ENCODE results near the gene ZNF473. TPM values are rescaled to one million over a fixed set of nuclear protein-coding genes. Genes with fewer than 3 reads are reported as not detected.

Gene ZNF473
- total RNA-seq, 1 experiment from 2014 or later, result 10.0 TPM

GRCh38 chr19:50065938-50066337 lies 40.1 kb downstream of the ZNF473 start (continued):
- TF ChIP-seq, protein P1, sequence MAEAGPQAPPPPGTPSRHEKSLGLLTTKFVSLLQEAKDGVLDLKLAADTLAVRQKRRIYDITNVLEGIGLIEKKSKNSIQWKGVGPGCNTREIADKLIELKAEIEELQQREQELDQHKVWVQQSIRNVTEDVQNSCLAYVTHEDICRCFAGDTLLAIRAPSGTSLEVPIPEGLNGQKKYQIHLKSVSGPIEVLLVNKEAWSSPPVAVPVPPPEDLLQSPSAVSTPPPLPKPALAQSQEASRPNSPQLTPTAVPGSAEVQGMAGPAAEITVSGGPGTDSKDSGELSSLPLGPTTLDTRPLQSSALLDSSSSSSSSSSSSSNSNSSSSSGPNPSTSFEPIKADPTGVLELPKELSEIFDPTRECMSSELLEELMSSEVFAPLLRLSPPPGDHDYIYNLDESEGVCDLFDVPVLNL (CRISPR knock-in tag; IDR thresholded peaks at IDR 0.05; ENCODE audit: borderline replicate concordance, low read depth), result no peak

- TF ChIP-seq, protein P2, sequence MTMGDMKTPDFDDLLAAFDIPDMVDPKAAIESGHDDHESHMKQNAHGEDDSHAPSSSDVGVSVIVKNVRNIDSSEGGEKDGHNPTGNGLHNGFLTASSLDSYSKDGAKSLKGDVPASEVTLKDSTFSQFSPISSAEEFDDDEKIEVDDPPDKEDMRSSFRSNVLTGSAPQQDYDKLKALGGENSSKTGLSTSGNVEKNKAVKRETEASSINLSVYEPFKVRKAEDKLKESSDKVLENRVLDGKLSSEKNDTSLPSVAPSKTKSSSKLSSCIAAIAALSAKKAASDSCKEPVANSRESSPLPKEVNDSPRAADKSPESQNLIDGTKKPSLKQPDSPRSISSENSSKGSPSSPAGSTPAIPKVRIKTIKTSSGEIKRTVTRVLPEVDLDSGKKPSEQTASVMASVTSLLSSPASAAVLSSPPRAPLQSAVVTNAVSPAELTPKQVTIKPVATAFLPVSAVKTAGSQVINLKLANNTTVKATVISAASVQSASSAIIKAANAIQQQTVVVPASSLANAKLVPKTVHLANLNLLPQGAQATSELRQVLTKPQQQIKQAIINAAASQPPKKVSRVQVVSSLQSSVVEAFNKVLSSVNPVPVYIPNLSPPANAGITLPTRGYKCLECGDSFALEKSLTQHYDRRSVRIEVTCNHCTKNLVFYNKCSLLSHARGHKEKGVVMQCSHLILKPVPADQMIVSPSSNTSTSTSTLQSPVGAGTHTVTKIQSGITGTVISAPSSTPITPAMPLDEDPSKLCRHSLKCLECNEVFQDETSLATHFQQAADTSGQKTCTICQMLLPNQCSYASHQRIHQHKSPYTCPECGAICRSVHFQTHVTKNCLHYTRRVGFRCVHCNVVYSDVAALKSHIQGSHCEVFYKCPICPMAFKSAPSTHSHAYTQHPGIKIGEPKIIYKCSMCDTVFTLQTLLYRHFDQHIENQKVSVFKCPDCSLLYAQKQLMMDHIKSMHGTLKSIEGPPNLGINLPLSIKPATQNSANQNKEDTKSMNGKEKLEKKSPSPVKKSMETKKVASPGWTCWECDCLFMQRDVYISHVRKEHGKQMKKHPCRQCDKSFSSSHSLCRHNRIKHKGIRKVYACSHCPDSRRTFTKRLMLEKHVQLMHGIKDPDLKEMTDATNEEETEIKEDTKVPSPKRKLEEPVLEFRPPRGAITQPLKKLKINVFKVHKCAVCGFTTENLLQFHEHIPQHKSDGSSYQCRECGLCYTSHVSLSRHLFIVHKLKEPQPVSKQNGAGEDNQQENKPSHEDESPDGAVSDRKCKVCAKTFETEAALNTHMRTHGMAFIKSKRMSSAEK (CRISPR knock-in tag; IDR thresholded peaks at IDR 0.05; ENCODE audit: borderline replicate concordance), result no peak
- TF ChIP-seq MYBL2 (CRISPR knock-in tag; IDR thresholded peaks at IDR 0.05), result no peak
- TF ChIP-seq ZNF671 (CRISPR knock-in tag; IDR thresholded peaks at IDR 0.05), result no peak
- TF ChIP-seq, protein P3, sequence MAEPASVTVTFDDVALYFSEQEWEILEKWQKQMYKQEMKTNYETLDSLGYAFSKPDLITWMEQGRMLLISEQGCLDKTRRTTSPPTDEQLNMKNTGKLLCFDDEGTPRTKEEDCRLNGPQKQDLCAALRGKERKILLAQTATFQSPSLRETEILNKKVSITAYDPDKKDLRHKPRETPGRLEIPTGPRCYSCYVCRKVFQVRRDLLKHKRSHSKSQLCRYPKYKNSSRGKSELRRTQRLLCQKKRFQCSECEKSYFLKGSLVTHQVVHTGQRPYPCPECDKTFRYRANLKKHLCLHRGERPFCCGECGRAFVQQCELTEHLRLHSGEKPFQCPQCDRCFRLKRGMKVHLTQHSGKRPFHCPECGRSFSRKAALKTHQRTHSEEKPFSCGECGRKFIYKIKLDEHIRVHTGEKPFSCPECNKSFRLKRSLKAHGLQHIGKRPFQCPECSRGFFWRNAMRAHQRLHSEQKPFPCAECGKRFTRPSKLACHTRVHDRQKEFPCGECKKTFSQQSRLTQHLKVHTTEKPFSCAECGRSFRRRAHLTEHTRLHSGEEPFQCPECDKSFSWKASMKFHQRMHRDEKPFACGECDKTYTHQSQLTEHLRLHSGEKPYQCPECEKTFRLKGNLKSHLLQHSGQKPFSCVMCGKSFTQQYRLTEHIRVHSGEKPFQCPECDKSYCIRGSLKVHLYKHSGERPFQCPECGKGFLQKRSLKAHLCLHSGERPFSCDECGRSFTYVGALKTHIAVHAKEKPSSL (CRISPR knock-in tag; conservative IDR thresholded peaks at IDR 0.05), result no peak
- TF ChIP-seq, protein P4, sequence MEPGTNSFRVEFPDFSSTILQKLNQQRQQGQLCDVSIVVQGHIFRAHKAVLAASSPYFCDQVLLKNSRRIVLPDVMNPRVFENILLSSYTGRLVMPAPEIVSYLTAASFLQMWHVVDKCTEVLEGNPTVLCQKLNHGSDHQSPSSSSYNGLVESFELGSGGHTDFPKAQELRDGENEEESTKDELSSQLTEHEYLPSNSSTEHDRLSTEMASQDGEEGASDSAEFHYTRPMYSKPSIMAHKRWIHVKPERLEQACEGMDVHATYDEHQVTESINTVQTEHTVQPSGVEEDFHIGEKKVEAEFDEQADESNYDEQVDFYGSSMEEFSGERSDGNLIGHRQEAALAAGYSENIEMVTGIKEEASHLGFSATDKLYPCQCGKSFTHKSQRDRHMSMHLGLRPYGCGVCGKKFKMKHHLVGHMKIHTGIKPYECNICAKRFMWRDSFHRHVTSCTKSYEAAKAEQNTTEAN (CRISPR knock-in tag; IDR thresholded peaks at IDR 0.05), result no peak
- TF ChIP-seq, protein P5, sequence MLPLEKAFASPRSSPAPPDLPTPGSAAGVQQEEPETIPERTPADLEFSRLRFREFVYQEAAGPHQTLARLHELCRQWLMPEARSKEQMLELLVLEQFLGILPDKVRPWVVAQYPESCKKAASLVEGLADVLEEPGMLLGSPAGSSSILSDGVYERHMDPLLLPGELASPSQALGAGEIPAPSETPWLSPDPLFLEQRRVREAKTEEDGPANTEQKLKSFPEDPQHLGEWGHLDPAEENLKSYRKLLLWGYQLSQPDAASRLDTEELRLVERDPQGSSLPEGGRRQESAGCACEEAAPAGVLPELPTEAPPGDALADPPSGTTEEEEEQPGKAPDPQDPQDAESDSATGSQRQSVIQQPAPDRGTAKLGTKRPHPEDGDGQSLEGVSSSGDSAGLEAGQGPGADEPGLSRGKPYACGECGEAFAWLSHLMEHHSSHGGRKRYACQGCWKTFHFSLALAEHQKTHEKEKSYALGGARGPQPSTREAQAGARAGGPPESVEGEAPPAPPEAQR (CRISPR knock-in tag; IDR thresholded peaks at IDR 0.05), result no peak
- TF ChIP-seq FOXJ3 (CRISPR knock-in tag; IDR thresholded peaks at IDR 0.05; ENCODE audit: borderline replicate concordance), result no peak
- TF ChIP-seq NR3C1 (CRISPR knock-in tag; conservative IDR thresholded peaks at IDR 0.05; ENCODE audit: low read depth), result no peak
- no peak for TF ChIP-seq FOXK1 (CRISPR knock-in tag; IDR thresholded peaks at IDR 0.05)
- no peak for TF ChIP-seq ZNF121 (CRISPR knock-in tag; IDR thresholded peaks at IDR 0.05)
- TF ChIP-seq ZNF263 (CRISPR knock-in tag; IDR thresholded peaks at IDR 0.05; ENCODE audit: low read depth), result no peak
- TF ChIP-seq, protein P6, sequence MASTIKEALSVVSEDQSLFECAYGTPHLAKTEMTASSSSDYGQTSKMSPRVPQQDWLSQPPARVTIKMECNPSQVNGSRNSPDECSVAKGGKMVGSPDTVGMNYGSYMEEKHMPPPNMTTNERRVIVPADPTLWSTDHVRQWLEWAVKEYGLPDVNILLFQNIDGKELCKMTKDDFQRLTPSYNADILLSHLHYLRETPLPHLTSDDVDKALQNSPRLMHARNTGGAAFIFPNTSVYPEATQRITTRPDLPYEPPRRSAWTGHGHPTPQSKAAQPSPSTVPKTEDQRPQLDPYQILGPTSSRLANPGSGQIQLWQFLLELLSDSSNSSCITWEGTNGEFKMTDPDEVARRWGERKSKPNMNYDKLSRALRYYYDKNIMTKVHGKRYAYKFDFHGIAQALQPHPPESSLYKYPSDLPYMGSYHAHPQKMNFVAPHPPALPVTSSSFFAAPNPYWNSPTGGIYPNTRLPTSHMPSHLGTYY (CRISPR knock-in tag; IDR thresholded peaks at IDR 0.05), result no peak
- TF ChIP-seq ZNF138 (CRISPR knock-in tag; conservative IDR thresholded peaks at IDR 0.05), result no peak
- TF ChIP-seq MXD4 (CRISPR knock-in tag; IDR thresholded peaks at IDR 0.05; ENCODE audit: borderline replicate concordance), result no peak
- TF ChIP-seq ZNF317 (CRISPR knock-in tag; IDR thresholded peaks at IDR 0.05; ENCODE audit: borderline replicate concordance, low read depth), result no peak
- TF ChIP-seq, protein P7, sequence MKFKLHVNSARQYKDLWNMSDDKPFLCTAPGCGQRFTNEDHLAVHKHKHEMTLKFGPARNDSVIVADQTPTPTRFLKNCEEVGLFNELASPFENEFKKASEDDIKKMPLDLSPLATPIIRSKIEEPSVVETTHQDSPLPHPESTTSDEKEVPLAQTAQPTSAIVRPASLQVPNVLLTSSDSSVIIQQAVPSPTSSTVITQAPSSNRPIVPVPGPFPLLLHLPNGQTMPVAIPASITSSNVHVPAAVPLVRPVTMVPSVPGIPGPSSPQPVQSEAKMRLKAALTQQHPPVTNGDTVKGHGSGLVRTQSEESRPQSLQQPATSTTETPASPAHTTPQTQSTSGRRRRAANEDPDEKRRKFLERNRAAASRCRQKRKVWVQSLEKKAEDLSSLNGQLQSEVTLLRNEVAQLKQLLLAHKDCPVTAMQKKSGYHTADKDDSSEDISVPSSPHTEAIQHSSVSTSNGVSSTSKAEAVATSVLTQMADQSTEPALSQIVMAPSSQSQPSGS (CRISPR knock-in tag; IDR thresholded peaks at IDR 0.05; ENCODE audit: borderline replicate concordance, low read depth), result no peak
- no peak for TF ChIP-seq PRRX2 (CRISPR knock-in tag; IDR thresholded peaks at IDR 0.05)
- TF ChIP-seq, protein P1 (CRISPR knock-in tag; IDR thresholded peaks at IDR 0.05; ENCODE audit: borderline replicate concordance, low read depth), result no peak
- no peak for TF ChIP-seq CDX4 (CRISPR knock-in tag; IDR thresholded peaks at IDR 0.05; ENCODE audit: borderline replicate concordance)
- Mint-ChIP-seq H3K4me3 (no peak overlapping the region), H3K27ac (no peak overlapping the region), H3K9me3 (peaks cover 54% of the 10 kb centered on the region), H3K27me3 (ENCODE audit: low read depth) (peaks cover 2% of the 10 kb centered on the region), H3K36me3 (peaks cover 18% of the 10 kb centered on the region), H3K4me1 (no peaks in the 10 kb centered on the region)
- ChIA-PET POLR2A (no interaction called here), CTCF (no interaction called here)
- ATAC-seq (no peak), DNase-seq (ENCODE audit: low spot score) (no peak)
Observed at GRCh38 chr19:50067575-50067974, 41.8 kb downstream of the ZNF473 start.

Data from WTC11 (cell line).